Astrocyte of the spinal cord (primary cell): Measurements from ENCODE around the gene C14orf180.

Experiments used
- DNase-seq: peaks from one replicate; pipeline ENCODE4 v3.0.0; 2011; ENCODE audit warnings: low read depth, low spot score
- H3K4me3 ChIP-seq: 2 replicates; pipeline ENCODE4 v1.5.1; 2011; ENCODE audit warnings: low read depth, mild to moderate bottlenecking, low read length, moderate library complexity
- CTCF ChIP-seq: IDR thresholded peaks from 2 replicates; pipeline ENCODE4 v1.5.1; 2012; ENCODE audit warnings: low read depth, mild to moderate bottlenecking, low read length, inconsistent platforms
- in situ Hi-C: cut with HindIII; loops from 2 replicates; pipeline ENCODE4 v1.10.0; 2017; ENCODE audit warnings: low sequenced_read_pairs

The C14orf180 gene

DNA sequence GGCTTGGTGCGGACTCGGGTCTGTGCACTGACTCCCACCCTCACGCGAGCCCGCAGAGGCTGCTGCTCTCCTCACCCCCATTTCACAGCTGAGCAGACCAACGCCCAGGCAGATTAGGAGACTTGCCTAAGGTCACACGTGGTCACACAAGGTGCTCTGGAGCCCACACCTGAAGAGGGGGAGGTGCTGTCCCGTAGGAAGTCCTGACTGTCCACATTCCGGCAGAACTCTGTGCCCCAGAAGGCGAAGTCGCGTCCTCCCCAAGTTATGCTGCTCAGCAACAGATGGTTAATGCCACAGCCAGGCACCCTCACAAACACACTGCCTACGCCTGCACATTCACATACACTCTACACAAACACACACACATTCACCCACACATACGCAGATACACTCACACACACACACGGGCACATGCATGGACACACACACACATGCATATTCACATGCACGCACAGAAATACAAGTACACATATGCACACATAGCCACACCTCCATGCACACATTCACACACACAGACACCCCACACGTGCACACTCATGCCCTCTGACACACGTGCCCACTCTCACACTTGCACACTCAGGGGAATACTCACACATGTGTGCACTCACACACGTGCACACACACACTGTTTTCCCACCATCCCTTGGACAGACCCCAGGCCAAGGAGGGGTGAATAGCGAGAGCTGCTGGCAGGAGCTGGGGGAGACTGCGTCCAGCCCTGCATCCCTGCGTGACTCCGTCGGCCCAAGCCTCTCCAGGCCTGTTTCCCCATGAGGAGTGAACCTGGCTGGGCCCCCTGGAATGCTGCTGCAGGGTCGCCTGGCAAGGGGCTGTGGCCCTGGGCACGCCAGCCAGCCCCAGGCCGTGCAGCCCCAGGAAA is 4.1 kb downstream of the C14orf180 start:
- DNase-seq = no peak
- in situ Hi-C loops = no loop called here
- H3K4me3 ChIP-seq = no peak overlapping the region
- TF ChIP-seq CTCF = no peak

GRCh38 chr14:104584557-104584956 is 5.0 kb downstream of the C14orf180 start:
- DNase-seq = no peak
- no peak for TF ChIP-seq CTCF
- in situ Hi-C loops = no loop called here
- H3K4me3 ChIP-seq = no peak overlapping the region

DNA sequence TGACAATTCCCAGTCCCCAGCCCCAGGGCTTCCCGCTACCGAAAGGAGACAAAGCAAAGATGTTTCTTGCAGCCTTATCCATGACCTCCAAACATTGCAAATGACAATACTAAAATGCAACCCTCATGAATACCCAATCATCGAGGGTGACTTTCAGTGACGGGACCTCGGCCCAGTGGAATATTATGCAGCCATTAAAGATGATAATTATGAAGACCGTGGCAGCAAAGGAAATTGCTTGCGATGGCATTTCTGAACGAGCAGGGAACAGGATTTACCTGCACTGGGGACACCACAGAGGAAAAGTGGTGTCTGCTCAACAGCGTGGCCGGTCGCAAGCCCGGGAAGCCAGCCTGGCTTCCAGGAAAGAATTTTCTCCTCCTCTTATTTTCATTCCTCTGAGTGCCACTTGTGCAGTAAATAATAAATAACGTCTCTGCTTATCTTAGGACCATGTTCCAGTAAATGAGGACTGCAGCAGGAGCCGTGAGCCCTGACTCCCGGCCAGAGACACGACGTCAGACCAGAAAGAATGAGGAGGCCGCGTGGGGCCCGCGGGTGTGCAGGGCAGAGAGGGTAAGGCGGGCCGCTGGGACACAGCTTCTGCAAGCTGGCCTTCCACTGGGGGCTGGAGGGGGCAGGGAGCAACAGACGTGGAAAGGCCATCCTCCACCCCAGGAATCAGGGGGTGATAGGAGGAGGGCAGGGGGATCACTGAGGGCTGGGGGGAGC is 6.6 kb downstream of the C14orf180 start:
- no peak for DNase-seq
- H3K4me3 ChIP-seq = no peak overlapping the region
- in situ Hi-C loops = no loop called here
- no peak for TF ChIP-seq CTCF

DNA sequence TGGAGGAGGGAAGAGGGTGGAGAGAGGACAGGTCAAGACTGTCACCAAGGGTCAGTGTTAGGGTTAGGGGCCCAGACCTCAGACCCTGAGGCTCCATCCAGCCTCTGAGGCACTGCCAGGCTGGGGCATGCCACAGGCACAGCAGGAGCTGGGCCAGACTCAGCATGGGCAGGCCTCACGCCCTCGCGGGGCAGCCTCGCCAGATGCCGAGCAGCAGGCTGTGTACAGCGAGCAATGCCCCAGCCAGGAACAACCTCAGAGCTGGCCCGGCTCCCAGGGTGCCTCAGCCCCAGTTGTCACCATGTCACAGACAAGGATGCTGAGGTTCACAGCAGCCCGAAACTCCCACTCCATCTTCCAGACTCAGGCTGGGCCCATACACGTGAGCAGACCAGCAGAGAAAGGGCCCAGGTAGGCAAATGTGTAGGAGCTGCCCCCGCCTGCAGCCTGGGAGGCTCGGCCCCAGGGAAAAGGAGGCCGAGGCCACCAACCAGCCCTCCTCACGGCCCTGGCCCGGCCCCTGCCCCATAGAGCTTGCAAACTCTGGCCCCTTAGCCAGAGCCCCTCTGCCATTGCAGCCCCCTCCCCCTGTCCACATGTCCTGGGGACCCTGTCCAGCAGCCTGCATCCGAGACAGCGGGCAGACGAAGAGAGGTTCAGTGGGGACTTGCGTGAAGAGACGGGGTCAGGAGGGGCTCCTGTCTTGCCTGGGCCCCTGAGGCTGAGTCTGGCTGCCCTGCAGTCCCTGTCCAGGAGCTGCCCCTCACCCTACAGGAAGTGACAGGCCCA is 7.5 kb downstream of the C14orf180 start:
- in situ Hi-C loops = no loop called here
- DNase-seq = no peak
- H3K4me3 ChIP-seq = no peak overlapping the region
- no peak for TF ChIP-seq CTCF

DNA sequence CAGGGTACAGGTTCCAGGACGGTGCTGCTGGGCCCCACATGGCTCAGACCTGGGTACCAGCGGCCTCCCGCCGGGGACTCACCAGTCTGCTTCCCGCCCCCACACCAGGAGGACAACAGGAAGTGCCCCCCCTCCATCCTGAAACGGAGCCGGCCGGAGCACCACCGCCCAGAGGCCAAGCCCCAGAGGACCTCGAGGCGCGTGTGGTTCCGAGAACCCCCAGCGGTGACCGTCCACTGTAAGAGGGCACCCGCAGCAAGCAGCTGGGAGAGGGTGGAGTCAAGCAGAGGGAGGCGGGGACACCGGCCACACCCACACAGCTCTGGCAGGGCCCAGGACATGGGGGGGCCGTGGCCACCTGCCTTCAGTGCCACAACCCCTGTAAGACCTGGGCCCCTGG is 8.1 kb downstream of the C14orf180 start:
- DNase-seq = no peak
- H3K4me3 ChIP-seq = no peak overlapping the region
- in situ Hi-C loops = no loop called here
- TF ChIP-seq CTCF = no peak
